Suppressor macrophage treated with lipopolysaccharide for 4 hours (primary cell): Measurements from ENCODE around the gene CCNL1.
A peak's percentile ranks its signal among the peaks of the same experiment; 100 is the strongest.
"Not testable (repeated sequence)": the region's sequence is repeated elsewhere in the genome, so short reads cannot be mapped to it uniquely, and the experiment has no call there.

Source experiments
- DNase-seq: peaks from one replicate; pipeline ENCODE4 v3.0.0-alpha.2; 2020

CCNL1 gene

GRCh38 chr3:157167371-157168042 lies 7.6 kb upstream of the CCNL1 start:
- DNase-seq = no peak

- DNase-seq = no peak
These were observed 6.6 kb upstream of the CCNL1 start for GRCh38 chr3:157166561-157166960.

DNA sequence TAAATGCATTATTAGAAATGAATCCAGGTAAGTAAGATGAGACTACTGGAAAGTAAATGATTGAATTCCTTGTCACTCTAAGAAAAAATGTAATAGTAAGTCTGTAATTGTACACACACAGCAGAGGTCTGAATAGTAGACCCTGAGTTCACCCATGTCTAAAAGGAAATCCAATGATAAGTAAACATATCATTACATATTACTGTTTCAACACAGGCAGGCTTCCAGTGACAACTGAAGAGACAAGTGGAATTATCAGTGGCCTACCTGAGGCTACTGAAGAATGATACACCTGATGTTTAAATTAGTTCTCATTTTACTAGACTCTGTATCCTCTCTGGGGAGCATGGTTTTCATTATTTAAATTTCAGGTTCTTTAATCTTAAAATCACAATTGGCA lies 6.2 kb upstream of the CCNL1 start:
- DNase-seq = no peak

- no peak for DNase-seq
These were observed 3.4 kb upstream of the CCNL1 start for GRCh38 chr3:157163217-157163953.

DNA sequence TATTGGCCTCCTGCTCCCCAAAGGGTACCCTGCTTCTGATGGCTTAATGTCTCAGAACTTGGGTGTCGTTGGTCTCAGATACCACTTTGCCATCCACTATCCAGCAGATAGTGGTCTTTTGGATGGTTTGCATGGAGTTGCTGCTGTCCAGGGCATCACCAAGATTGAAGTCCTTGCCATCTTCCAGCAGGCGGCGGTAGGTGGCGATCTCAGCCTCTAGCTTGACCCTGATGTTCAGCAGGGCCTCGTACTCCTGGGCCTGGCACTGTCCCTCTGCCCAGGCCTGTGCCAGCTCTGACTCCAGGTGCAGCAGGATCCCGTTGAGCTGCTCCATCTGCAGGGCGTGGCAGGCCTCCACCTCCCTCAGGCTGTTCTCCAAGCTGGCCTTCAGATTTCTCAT lies 2.7 kb upstream of the CCNL1 start:
- DNase-seq = not testable (repeated sequence)

GRCh38 chr3:157160658-157161424 lies 894 bp upstream of the CCNL1 start:
- peak; percentile 98 for DNase-seq

DNA sequence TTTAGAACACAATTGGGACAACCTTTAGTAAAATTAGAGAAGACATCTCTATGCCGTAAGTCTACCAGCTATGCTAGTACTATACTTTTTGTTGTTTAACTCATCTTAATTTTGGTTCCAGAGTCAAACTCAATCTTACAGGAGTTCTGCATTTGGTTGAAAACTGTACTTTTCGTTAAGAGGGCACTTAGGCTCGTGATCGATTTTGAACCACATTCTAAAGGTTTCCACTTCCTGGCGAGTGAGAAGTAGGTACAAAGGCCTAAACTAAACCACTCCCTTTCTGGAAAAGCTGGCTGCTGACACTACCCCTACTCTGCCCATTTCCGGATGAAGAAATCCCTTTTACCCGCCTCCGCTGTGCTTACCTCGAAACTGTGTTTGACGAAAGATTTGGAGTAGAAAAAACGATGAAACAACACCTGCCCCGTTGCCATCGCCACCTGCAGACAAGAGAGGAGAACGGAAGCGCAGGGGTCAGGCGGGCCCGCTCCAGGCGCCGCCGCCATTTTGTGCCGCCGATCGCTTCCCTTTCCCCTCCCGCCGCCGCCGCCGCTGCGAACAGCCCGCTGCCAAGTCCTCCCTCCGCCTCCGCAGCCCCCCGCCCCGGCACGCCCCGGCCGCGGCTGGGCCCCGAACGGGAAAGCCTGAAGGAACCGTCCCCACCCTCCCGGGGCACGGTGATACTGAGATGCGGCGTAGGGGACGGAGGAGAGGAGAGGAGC lies 748 bp downstream of the CCNL1 start:
- peak; percentile 78 for DNase-seq

- DNase-seq = no peak
These were observed 2.1 kb downstream of the CCNL1 start for GRCh38 chr3:157157836-157158235.

- no peak for DNase-seq
These were observed 2.9 kb downstream of the CCNL1 start for GRCh38 chr3:157156837-157157635.

GRCh38 chr3:157155591-157155990 lies 4.4 kb downstream of the CCNL1 start:
- DNase-seq = no peak

- no peak for DNase-seq
These were observed 5.2 kb downstream of the CCNL1 start for GRCh38 chr3:157154563-157155330.

- DNase-seq = no peak
These were observed 7.0 kb downstream of the CCNL1 start for GRCh38 chr3:157152930-157153329.

- DNase-seq = no peak
These were observed 7.5 kb downstream of the CCNL1 start for GRCh38 chr3:157152438-157152837.

- no peak for DNase-seq
These were observed 8.3 kb downstream of the CCNL1 start for GRCh38 chr3:157151627-157152026.

- no peak for DNase-seq
These were observed 8.8 kb downstream of the CCNL1 start for GRCh38 chr3:157151151-157151550.

DNA sequence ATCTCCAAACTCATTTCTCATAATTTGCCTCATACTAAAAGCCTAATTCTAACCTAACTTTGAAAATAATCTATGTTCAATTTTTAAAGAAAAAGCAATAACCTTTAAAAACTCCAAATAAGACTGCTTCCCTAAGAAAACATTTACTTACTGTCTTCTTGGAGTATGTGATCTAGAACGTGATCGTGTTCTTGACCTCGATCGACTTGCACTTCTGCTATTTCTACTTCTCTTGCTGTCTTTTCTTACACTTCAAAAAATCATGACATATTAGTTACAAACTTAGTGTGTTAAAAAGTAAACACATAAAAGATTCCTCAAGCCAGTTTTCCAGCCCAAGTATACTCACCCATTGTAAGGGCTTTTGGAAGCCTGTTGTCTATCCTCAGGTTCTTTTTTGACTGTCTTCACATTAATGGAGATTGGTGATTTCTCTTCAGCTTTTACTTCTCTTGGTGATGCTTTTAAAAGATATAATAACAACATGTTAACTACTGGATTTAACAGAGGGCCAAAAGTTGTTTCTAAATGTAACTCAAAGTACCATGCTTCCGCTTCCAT lies 10.7 kb downstream of the CCNL1 start:
- no peak for DNase-seq

DNA sequence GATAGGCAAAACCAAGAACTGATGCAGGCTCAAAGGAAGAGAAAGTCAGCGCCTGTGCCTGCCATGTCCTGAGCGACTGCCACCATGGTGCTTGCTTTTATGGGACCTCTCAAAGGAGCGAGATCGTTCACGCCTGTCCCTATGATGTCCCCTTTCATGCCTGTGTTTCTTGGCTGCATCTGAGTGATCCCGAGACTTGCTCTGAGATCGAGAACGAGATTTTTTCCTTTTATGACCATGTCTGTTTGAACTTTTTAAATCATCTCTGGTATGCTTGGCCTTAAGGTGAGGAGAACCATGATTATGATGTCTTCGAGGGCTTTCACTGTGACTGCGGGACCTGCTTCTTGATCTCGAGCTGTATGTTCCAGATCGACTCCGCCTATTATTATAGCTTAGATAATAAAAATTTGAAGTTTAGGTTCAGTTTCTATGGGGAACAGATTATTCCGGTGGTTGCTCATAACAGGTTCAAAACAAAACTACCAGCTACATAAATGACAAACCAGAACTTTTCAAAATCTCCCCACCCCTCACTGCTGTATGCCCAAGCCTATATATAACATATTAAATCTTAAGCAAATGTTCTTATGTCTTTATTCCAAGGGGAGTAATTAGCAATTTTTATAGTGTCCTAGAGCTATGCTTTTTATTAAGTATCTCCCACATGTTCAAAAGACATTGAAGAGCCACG lies 11.6 kb downstream of the CCNL1 start:
- DNase-seq = no peak

DNA sequence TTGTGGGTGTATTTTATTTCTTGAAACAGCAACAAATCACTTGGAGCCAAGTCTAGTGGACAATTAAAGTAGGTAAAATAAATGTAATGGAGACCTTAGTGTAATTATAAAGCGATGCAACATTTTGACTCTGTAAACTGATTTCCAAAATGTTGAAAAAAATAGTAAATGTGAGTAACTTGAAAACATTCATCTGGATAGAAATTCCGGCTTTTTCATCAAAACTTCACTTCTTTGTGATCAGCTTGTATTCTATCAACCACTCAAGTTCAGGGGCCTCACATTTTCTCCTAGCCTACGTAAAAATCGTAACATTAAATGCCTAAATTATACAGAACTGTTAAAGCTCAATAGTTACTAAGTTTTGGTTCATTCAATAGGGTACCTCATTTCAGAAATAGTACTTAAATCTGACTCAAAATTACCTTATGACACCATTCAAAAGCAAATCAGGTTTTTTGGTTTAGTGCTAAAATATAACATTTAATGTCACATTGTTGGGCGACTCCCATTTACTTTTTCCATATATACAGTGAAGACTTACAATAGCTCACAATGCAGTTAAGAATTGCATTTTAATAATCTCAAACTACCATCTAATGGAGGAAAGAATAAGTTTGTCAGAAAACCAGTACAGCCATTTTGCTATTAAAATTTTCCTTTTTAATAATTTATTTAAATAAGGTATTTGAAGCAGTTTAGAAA lies 12.7 kb downstream of the CCNL1 start:
- no peak for DNase-seq

DNA sequence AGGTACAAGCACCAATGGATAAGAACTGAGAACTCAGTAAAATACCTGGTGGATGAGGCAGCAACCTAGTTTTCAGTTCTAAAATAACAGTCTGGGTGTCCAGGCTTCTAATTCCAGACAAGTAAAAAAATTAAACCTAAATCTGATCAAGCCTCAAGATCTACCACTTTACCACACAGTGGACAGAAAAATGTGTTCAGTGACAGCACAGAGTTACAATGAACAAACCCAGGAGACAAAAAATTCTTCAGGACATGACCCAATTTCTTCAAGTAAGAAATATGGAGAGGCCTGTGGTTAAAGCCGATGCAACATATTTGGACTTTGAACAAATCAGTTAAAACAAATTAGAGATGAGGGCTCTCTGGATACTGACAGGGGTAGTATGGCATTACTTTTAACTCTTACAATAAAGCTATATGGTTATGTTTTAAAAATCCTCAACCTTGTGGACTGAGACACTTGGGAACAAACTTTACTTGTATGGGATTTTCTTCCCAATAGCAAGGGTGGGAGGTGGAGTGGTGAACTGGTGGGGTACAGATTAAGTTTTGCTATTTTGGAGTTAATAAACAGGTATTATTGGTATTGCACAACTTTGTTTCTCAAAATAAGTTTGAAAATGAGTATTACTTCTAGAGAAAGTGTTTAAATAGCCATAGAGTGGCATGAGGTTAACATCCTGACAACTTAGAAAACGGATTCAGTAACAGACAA lies 14.2 kb downstream of the CCNL1 start:
- DNase-seq = no peak
